Gastrocnemius medialis (tissue), 4 donors: Measurements from ENCODE around the gene MYH3.

Experiments used
- CTCF ChIP-seq, 5 experiments: fragments of 450-650 bp in 3 of 5; fragments of 200-600 bp in 2 of 5; sonication (generic) in 2 of 5; IDR thresholded peaks in 4 of 5; conservative IDR thresholded peaks in 1 of 5; 1 replicate in 4 of 5; 2 replicates in 1 of 5; pipeline ENCODE4 v1.5.1; 2016 to 2019; ENCODE audit warnings: antibody characterized with exemption in 5 of 5, mild to moderate bottlenecking in 3 of 5, moderate library complexity in 3 of 5
- POLR2A ChIP-seq, 2 donors: fragments of 450-650 bp; IDR thresholded peaks; one replicate each; pipeline ENCODE4 v1.6.1; 2017; ENCODE audit warnings: antibody characterized with exemption in 2 of 2, mild to moderate bottlenecking in 2 of 2, moderate library complexity in 2 of 2

- TF ChIP-seq CTCF (IDR thresholded peaks at IDR 0.05 in 4 of 5, conservative IDR thresholded peaks at IDR 0.05 in 1 of 5) (no peak), POLR2A (IDR thresholded peaks at IDR 0.05) (no peak)
Measured at GRCh38 chr17:10663231-10663630, 6.1 kb upstream of the MYH3 start.
